Measurements from ENCODE around the gene PDCD6IP.

The PDCD6IP gene

GRCh38 chr3:33909547-33909946 lies 111.1 kb downstream of the PDCD6IP start:
- DNase-seq (ENCODE audit: extremely low read depth, low read depth), result no peak
- no peak for TF ChIP-seq CTCF (IDR thresholded peaks at IDR 0.05; ENCODE audit: low read depth, low read length)

- DNase-seq (ENCODE audit: extremely low read depth, low read depth), result no peak
- TF ChIP-seq CTCF (IDR thresholded peaks at IDR 0.05; ENCODE audit: low read depth, low read length), result no peak
Measured at GRCh38 chr3:33910031-33910430, 111.6 kb downstream of the PDCD6IP start.

GRCh38 chr3:33911525-33912322 lies 113.3 kb downstream of the PDCD6IP start:
- no peak for TF ChIP-seq CTCF (IDR thresholded peaks at IDR 0.05; ENCODE audit: low read depth, low read length)
- DNase-seq (ENCODE audit: extremely low read depth, low read depth), result no peak

GRCh38 chr3:33914212-33914611 lies 115.8 kb downstream of the PDCD6IP start:
- no peak for TF ChIP-seq CTCF (IDR thresholded peaks at IDR 0.05; ENCODE audit: low read depth, low read length)
- no peak for DNase-seq (ENCODE audit: extremely low read depth, low read depth)

- TF ChIP-seq CTCF (IDR thresholded peaks at IDR 0.05; ENCODE audit: low read depth, low read length), result no peak
Measured at GRCh38 chr3:33914731-33915379, 116.4 kb downstream of the PDCD6IP start.

GRCh38 chr3:33915796-33916546 lies 117.5 kb downstream of the PDCD6IP start:
- DNase-seq (ENCODE audit: extremely low read depth, low read depth), result no peak
- TF ChIP-seq CTCF (IDR thresholded peaks at IDR 0.05; ENCODE audit: low read depth, low read length), result peak; percentile 43

More at GRCh38 chr3:33914731-33915379, 116.4 kb downstream of the PDCD6IP start:
- no peak for DNase-seq (ENCODE audit: extremely low read depth, low read depth)
